ENCODE data around the gene CBX3. TPM values are rescaled to one million over a fixed set of nuclear protein-coding genes. Genes with fewer than 3 reads are reported as not detected.

CBX3 gene
- total RNA-seq, 1 donor from 2014 or later = 107 TPM

DNA sequence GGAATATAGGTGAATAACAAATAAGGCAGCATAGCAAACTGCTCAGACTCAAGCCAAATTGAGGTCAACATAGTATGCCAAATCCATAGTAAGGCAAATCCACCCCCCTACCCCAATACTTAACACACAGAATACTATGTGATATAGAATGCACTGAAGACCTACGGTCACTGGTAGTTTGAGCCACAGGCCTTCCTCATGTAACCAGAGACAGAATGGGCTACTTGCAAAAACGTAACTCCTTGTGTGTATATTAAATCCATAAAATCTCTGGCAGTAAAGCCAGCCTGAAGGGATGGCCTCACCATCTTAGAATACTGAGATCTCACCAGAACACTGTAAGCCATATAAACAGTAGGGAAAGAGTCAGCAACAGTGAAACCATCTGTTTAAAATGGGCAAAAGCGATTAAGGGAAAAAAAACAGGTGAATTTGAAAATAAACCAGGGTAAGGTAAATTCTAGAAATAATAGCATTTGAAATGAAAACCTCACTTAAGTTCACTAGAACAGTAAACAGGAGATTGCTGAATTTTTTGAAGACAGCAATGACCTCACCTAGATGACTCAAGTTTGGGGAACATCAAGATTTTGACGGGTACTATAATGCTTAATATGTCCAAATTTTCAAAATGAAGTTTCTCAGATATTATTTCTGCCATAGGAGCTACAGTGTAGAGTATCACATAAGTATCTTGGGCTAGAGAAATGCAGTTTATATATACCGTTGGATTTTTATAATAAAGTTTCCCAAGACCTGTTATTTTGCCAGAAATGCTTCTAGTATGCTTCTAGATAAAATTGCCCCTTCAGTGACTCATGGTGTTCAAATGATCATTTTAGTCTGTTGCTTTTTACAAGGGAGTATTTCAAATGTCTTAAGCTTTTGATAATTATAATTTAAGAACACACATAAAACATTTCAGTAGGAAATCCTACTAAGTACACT, 14.9 kb upstream of the CBX3 start:
- no peak overlapping the region for H3K4me3 ChIP-seq (ENCODE audit: low read depth, low read length)
- TF ChIP-seq, protein P1, sequence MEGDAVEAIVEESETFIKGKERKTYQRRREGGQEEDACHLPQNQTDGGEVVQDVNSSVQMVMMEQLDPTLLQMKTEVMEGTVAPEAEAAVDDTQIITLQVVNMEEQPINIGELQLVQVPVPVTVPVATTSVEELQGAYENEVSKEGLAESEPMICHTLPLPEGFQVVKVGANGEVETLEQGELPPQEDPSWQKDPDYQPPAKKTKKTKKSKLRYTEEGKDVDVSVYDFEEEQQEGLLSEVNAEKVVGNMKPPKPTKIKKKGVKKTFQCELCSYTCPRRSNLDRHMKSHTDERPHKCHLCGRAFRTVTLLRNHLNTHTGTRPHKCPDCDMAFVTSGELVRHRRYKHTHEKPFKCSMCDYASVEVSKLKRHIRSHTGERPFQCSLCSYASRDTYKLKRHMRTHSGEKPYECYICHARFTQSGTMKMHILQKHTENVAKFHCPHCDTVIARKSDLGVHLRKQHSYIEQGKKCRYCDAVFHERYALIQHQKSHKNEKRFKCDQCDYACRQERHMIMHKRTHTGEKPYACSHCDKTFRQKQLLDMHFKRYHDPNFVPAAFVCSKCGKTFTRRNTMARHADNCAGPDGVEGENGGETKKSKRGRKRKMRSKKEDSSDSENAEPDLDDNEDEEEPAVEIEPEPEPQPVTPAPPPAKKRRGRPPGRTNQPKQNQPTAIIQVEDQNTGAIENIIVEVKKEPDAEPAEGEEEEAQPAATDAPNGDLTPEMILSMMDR (IDR thresholded peaks at IDR 0.05; ENCODE audit: insufficient read depth, low read length, poor library complexity, severe bottlenecking) = no peak
- H3K36me3 ChIP-seq (ENCODE audit: control insufficient read depth, insufficient read depth, low read length) = peaks cover 3% of the 10 kb centered on the region
- no peak for DNase-seq (ENCODE audit: low read depth)
- no peaks in the 10 kb centered on the region for H3K27me3 ChIP-seq (ENCODE audit: control insufficient read depth, insufficient read depth, low read length)

DNA sequence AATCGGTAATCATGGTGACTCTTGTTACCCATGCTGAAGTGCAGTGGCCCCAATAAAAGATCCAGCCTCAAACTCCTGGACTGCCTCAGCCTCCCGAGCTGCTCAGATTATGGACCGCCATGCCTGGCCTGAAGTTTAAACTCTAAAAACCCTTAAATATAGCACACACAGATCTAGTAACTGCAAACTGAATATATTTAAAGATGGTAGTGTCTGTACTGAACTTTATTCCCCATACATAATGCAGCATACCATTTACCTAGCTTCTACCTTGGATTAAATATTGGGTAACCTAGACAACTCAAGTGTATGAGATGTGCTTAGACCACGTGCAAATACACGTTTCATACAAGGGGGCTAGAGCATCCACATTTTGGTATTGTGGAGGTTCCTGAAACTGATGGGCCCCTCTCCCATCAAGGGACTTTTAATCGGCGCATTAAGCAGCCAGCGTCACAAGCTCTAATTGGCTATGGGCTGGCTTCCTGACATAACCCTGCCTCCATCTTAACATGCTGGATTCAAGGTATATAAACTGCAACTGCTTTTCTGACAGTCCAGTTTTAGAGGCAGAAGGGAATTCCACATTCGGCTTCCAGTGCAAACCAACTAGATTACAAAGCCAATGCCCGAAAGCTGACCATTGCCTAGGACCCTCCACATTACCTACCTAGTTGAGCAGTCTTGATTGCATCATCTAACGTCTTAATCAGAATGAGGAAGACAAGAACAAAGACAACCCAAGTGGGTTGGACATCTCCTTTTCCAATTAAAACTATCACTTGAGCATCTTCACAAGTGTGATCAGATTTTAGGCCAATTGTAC, 14.0 kb upstream of the CBX3 start:
- TF ChIP-seq, protein P1 (IDR thresholded peaks at IDR 0.05; ENCODE audit: insufficient read depth, low read length, poor library complexity, severe bottlenecking) = no peak
- Histone ChIP-seq H3K4me3 (ENCODE audit: low read depth, low read length) (no peak overlapping the region), H3K36me3 (ENCODE audit: control insufficient read depth, insufficient read depth, low read length) (peaks cover 5% of the 10 kb centered on the region), H3K27me3 (ENCODE audit: control insufficient read depth, insufficient read depth, low read length) (no peaks in the 10 kb centered on the region)
- DNase-seq (ENCODE audit: low read depth) = no peak

DNA sequence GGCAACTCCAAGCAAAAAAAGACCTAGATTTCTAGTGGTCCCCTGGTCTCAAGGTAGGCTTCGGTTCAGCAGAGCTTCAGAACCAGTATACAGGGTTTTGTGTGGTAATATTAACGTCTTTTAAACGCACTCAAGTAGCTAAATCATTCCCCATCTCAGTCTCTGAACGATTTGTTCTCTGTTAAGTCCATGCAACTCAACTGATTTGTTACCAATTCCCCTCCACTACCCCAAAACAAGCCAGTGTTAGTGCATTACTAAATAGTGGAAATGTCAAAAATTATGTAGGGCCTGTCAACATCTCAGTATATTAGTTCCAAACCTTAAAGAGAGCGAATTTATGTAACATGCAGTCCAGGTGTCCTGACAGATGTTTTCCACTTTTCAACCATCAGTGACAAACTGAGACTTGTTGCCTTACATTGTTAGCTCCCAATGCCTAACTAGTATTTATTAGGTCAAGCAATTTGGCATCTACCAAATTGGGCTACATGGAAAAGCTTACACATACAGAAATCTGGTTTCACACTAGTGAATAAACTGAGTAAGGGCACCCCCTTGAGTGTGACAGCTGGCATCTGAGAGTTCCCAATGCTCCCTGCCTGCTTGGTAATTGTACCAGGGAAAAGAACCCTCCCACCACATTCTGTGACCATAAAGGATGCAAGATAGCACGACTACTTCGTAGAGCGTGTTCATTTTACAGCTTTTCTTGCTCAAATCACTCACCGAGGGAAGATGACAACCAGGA, 13.2 kb upstream of the CBX3 start:
- TF ChIP-seq, protein P1 (IDR thresholded peaks at IDR 0.05; ENCODE audit: insufficient read depth, low read length, poor library complexity, severe bottlenecking) = no peak
- Histone ChIP-seq H3K4me3 (ENCODE audit: low read depth, low read length) (no peak overlapping the region), H3K36me3 (ENCODE audit: control insufficient read depth, insufficient read depth, low read length) (peaks cover 5% of the 10 kb centered on the region), H3K27me3 (ENCODE audit: control insufficient read depth, insufficient read depth, low read length) (no peaks in the 10 kb centered on the region)
- DNase-seq (ENCODE audit: low read depth) = no peak

DNA sequence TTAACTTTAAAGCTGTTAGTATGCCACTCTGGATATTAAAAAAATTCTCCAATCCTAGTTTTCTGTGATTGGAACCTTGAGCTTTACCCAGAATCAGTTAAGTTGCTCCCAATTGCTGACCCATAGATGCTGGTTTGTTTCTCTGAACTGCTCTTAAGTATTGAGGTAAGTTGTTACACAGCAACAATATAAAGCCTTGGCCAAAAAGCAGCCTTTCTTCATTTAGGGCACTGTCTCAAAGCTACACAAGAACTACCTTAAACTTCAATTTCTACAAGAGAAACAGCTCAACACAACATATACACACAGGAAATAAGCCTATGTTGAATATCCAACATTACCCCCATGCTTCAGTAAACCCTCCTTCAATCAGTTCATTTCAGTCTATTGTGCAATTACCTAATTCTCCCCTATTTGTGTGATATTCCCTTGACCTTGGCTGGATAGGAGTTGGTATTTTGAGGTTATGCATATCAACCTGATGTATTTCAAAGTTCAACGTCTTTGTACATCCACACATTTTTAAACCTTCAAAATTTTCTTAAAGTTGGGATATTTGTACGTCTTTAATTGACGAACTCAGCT, 12.5 kb upstream of the CBX3 start:
- Histone ChIP-seq H3K36me3 (ENCODE audit: control insufficient read depth, insufficient read depth, low read length) (peaks cover 5% of the 10 kb centered on the region), H3K4me3 (ENCODE audit: low read depth, low read length) (no peak overlapping the region), H3K27me3 (ENCODE audit: control insufficient read depth, insufficient read depth, low read length) (no peaks in the 10 kb centered on the region)
- DNase-seq (ENCODE audit: low read depth) = no peak
- TF ChIP-seq, protein P1 (IDR thresholded peaks at IDR 0.05; ENCODE audit: insufficient read depth, low read length, poor library complexity, severe bottlenecking) = no peak

DNA sequence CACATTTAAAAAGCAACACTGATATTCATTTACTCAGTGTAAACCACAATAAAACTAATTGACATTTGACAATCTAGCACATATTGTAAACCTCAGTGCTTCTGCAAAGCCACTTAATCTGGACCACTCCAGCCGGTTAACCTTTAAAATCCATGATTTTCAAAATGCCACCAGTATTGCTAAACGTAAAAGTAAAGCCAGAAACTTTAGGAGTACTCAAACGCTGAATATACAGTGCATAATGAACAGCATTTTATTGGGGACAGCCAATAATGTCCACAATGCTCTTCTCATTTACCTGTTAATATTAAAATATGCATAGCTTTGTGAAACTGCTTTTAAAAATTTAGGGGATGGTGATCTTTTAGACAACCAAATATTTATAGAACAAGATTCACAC, 11.8 kb upstream of the CBX3 start:
- no peak overlapping the region for H3K4me3 ChIP-seq (ENCODE audit: low read depth, low read length)
- H3K36me3 ChIP-seq (ENCODE audit: control insufficient read depth, insufficient read depth, low read length) = peaks cover 5% of the 10 kb centered on the region
- no peak for DNase-seq (ENCODE audit: low read depth)
- TF ChIP-seq, protein P1 (IDR thresholded peaks at IDR 0.05; ENCODE audit: insufficient read depth, low read length, poor library complexity, severe bottlenecking) = no peak
- no peaks in the 10 kb centered on the region for H3K27me3 ChIP-seq (ENCODE audit: control insufficient read depth, insufficient read depth, low read length)
